A549 (cell line): ENCODE measurements around the gene ZMYND12. TPM values are rescaled to one million over a fixed set of nuclear protein-coding genes. Genes with fewer than 3 reads are reported as not detected.
A peak's percentile ranks its signal among the peaks of the same experiment; 100 is the strongest.

Experiments used
- ATAC-seq, 2 experiments: fragments of 200-7000 bp in 1 of 2; fragments of >200 bp in 1 of 2; cut with Nextera tagmentation in 1 of 2; cut with Tn5 transposase in 1 of 2; 3 replicates each; pipeline versions ENCODE4 v1.8.0 to v1.9.1; 2018 to 2020; ENCODE audit warnings: mild to moderate bottlenecking in 1 of 2, moderate library complexity in 1 of 2
- CTCF ChIA-PET: fragments of 300-600 bp; sonication (Branson Sonifier 250); formaldehyde crosslinking; extraction: SDS; loops from one replicate; lab custom pipeline; 2021; ENCODE audit warnings: antibody characterized with exemption, inconsistent platforms; lab: Yijun Ruan, JAX
- POLR2A ChIA-PET: fragments of 350-600 bp; formaldehyde crosslinking; extraction: SDS; loops from one replicate; lab custom pipeline; 2021; ENCODE audit warnings: antibody characterized with exemption, inconsistent platforms; lab: Yijun Ruan, JAX
- DNase-seq, 2 experiments: peaks; one replicate each; pipeline versions ENCODE4 v3.0.0 to v3.0.0-alpha.2; 2011 to 2016; ENCODE audit warnings: low read depth in 1 of 2, low spot score in 1 of 2
- FAIRE-seq: peaks from 2 replicates; lab custom pipeline; 2011; peaks lifted over from hg19 to GRCh38; lab: Jason Lieb, UNC
- H3K27ac ChIP-seq, 2 experiments: fragments of >200 bp; sonication (Bioruptor Twin); formaldehyde crosslinking; 3 replicates each; pipeline ENCODE4 v1.5.1; 2016 to 2017
- H3K4me1 ChIP-seq: fragments of >200 bp; sonication (Bioruptor Twin); formaldehyde crosslinking; 3 replicates; pipeline ENCODE4 v1.6.1; 2016
- H3K4me2 ChIP-seq: fragments of >200 bp; sonication (Bioruptor Twin); formaldehyde crosslinking; 3 replicates; pipeline ENCODE4 v1.6.1; 2016
- H3K4me3 ChIP-seq: fragments of >200 bp; sonication (Bioruptor Twin); formaldehyde crosslinking; 3 replicates; pipeline ENCODE4 v1.5.1; 2016
- H3K9me3 ChIP-seq: fragments of >200 bp; sonication (Bioruptor Twin); formaldehyde crosslinking; 3 replicates; pipeline ENCODE4 v1.6.1; 2016
- ESRRA ChIP-seq: fragments of 150-350 bp; IDR thresholded peaks from 2 replicates; pipeline ENCODE4 v1.6.1; 2014; ENCODE audit warnings: mild to moderate bottlenecking, low read length, borderline replicate concordance
- FOSL2 ChIP-seq, 2 experiments: fragments of 450-650 bp in 1 of 2; fragments of >200 bp in 1 of 2; sonication (Bioruptor Twin) in 1 of 2; formaldehyde crosslinking; IDR thresholded peaks; 2 replicates each; pipeline versions ENCODE4 v1.5.0 to v1.6.1; 2016 to 2020; ENCODE audit warnings: mild to moderate bottlenecking in 1 of 2, moderate library complexity in 1 of 2
- HDAC2 ChIP-seq: fragments of 200-600 bp; sonication (generic); IDR thresholded peaks from 2 replicates; pipeline ENCODE4 v1.6.1; 2016
- JUN ChIP-seq, 2 experiments: fragments of >200 bp; sonication (Bioruptor Twin); formaldehyde crosslinking; IDR thresholded peaks; 2 replicates in 1 of 2; 3 replicates in 1 of 2; pipeline ENCODE4 v1.6.1; 2016 to 2017
- KDM5A ChIP-seq: fragments of 200-600 bp; sonication (generic); IDR thresholded peaks from 2 replicates; pipeline ENCODE4 v1.6.1; 2016; ENCODE audit warnings: antibody characterized with exemption, mild to moderate bottlenecking
- MAFK ChIP-seq: fragments of 450-650 bp; IDR thresholded peaks from 2 replicates; pipeline ENCODE4 v1.6.1; 2014; ENCODE audit not compliant: partially characterized antibody
- NFE2L2 ChIP-seq: fragments of 150-350 bp; conservative IDR thresholded peaks from 2 replicates; pipeline ENCODE4 v1.6.1; 2014; ENCODE audit warnings: low read length
- NPAS2 ChIP-seq: fragments of 250-450 bp; sonication (Bioruptor Pico); IDR thresholded peaks from 2 replicates; pipeline ENCODE4 v1.8.0; 2022; ENCODE audit warnings: mild to moderate bottlenecking, moderate library complexity, borderline replicate concordance
- POLR2A ChIP-seq: IDR thresholded peaks from 2 replicates; pipeline ENCODE4 v1.6.1; 2012; ENCODE audit warnings: mild to moderate bottlenecking, low read length
- RCOR1 ChIP-seq: fragments of 150-350 bp; IDR thresholded peaks from 2 replicates; pipeline ENCODE4 v1.6.1; 2014; ENCODE audit warnings: antibody characterized with exemption, low read length, low read depth
- REST ChIP-seq: fragments of 200-600 bp; sonication (generic); IDR thresholded peaks from 2 replicates; pipeline ENCODE4 v1.6.1; 2016; ENCODE audit warnings: antibody characterized with exemption, mild to moderate bottlenecking, moderate library complexity
- RFX5 ChIP-seq: fragments of 450-650 bp; IDR thresholded peaks from 2 replicates; pipeline ENCODE4 v1.7.1; 2014; ENCODE audit warnings: antibody characterized with exemption, mild to moderate bottlenecking, moderate library complexity
- RNF2 ChIP-seq: fragments of 200-600 bp; sonication (generic); IDR thresholded peaks from 2 replicates; pipeline ENCODE4 v1.6.1; 2016; ENCODE audit warnings: low read depth, mild to moderate bottlenecking, antibody characterized with exemption, moderate library complexity, borderline replicate concordance
- SMC3 ChIP-seq: fragments of >200 bp; sonication (Bioruptor Twin); formaldehyde crosslinking; IDR thresholded peaks from 3 replicates; pipeline ENCODE4 v1.6.1; 2018; ENCODE audit warnings: inconsistent platforms
- SREBF2 ChIP-seq: fragments of 450-650 bp; IDR thresholded peaks from 2 replicates; pipeline ENCODE4 v1.6.1; 2014; ENCODE audit warnings: mild to moderate bottlenecking, moderate library complexity
- WGBS: methylation state at CpG from one replicate; pipeline ENCODE4 v1.1.6; 2017; ENCODE audit errors: missing lambda C conversion rate; 5-methylcytosine and 5-hydroxymethylcytosine counted together
- polyA plus RNA-seq, 4 experiments: library from polyadenylated mRNA; depleted of rRNA in 3 of 4; stranded (reverse); fragments of >200 nt; fragmentation: RNase III in 1 of 4; extraction: RNeasy Plus Mini Kit Qiagen cat#74134 plus additional on column Dnase treatment in 1 of 4; gene quantifications; 2 replicates in 3 of 4; 3 replicates in 1 of 4; pipeline ENCODE4 v1.2.3, GENCODE V29; 2011 to 2017
- TF ChIP-seq, protein P1 (sequence below): IDR thresholded peaks from 2 replicates; pipeline ENCODE4 v1.6.1; 2012
- TF ChIP-seq, protein P2 (sequence below): IDR thresholded peaks from 2 replicates; pipeline ENCODE4 v1.6.1; 2012

The ZMYND12 gene
- polyA plus RNA-seq, 2 of the 4 experiments (the other 2 are of a cell fraction), result 0.37 to 0.90 TPM

- FAIRE-seq (no peak), ATAC-seq (no peak), DNase-seq (no peak)
- Histone ChIP-seq H3K4me3 (peak overlapping the region; percentile 93), H3K4me1 (peaks cover 14% of the 10 kb centered on the region), H3K27ac (peak overlapping the region; percentile 63 to 77; a peak in 3 of 6 replicates), H3K9me3 (no peaks in the 10 kb centered on the region), H3K4me2 (peak overlapping the region; percentile 98)
- WGBS, result 97% methylated on average over 3 of the region's 3 CpGs
- TF ChIP-seq HDAC2, result no peak
- TF ChIP-seq MAFK, result no peak
- no peak for TF ChIP-seq NFE2L2
- no peak for TF ChIP-seq JUN (IDR thresholded peaks at IDR 0.05)
- ChIA-PET POLR2A (no interaction called here), CTCF (interaction anchor here (1.0 kb wide), 1 partner anchor 290 kb away, joined by 3 read pairs; no protein-coding TSS in a partner anchor)
These were observed 8.1 kb upstream of the ZMYND12 start for GRCh38 chr1:42463921-42464320.

- TF ChIP-seq, protein P1, sequence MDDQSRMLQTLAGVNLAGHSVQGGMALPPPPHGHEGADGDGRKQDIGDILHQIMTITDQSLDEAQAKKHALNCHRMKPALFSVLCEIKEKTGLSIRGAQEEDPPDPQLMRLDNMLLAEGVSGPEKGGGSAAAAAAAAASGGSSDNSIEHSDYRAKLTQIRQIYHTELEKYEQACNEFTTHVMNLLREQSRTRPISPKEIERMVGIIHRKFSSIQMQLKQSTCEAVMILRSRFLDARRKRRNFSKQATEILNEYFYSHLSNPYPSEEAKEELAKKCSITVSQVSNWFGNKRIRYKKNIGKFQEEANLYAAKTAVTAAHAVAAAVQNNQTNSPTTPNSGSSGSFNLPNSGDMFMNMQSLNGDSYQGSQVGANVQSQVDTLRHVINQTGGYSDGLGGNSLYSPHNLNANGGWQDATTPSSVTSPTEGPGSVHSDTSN, result 0 out of 2 replicates have a peak, but pooled peaks have one; percentile 22
- TF ChIP-seq KDM5A, result no peak
- no peak for TF ChIP-seq FOSL2 (IDR thresholded peaks at IDR 0.05)
- no peak for TF ChIP-seq FOSL2 (CRISPR knock-in tag; IDR thresholded peaks at IDR 0.05)
- TF ChIP-seq, protein P2, sequence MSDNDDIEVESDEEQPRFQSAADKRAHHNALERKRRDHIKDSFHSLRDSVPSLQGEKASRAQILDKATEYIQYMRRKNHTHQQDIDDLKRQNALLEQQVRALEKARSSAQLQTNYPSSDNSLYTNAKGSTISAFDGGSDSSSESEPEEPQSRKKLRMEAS, result peak; percentile 42
- TF ChIP-seq REST, result no peak
- TF ChIP-seq NFE2L2, result no peak
- no peak for TF ChIP-seq RNF2
- no peak for TF ChIP-seq RCOR1
- TF ChIP-seq SMC3, result no peak
- no peak for TF ChIP-seq ESRRA
- TF ChIP-seq POLR2A, result peak; percentile 21; the same call in 1 of the 2 replicates
- TF ChIP-seq SREBF2, result no peak; the same call in 1 of the 2 replicates
- TF ChIP-seq NPAS2 (CRISPR knock-in tag), result no peak
- peak; percentile 57; the same call in 1 of the 2 replicates for TF ChIP-seq RFX5
- ATAC-seq, result peak; percentile 100
- peaks cover 15% of the 10 kb centered on the region for H3K4me1 ChIP-seq
- peak; percentile 59 for FAIRE-seq
- POLR2A ChIA-PET, result interaction anchor here (2.0 kb wide), 1 partner anchor 219 kb away, joined by 8 read pairs; the partner anchor contains the start of gene YBX1
- CTCF ChIA-PET, result interaction anchor here (0.5 to 1.0 kb wide), 2 partner anchors 290 to 303 kb away, joined by 3 read pairs; no protein-coding TSS in a partner anchor
- WGBS, result 4% methylated on average over 36 of the region's 59 CpGs
- DNase-seq, result peak; percentile 95 to 97
- peak within 1 kb of the TSS; percentile 63 to 77 for H3K27ac ChIP-seq
- peak within 1 kb of the TSS; percentile 98 for H3K4me2 ChIP-seq
- no peaks in the 10 kb centered on the region for H3K9me3 ChIP-seq
- H3K4me3 ChIP-seq, result peak within 1 kb of the TSS; percentile 93
These were observed 7.3 kb upstream of the ZMYND12 start, which contains the start of gene CCDC30 for GRCh38 chr1:42462828-42463763. TSS of gene CCDC30 (plus strand) at chr1:42463286. CDS start at chr1:42480552, 17,266 bp downstream.
